ENCODE measurements around the gene PREX1.

Gene PREX1

DNA sequence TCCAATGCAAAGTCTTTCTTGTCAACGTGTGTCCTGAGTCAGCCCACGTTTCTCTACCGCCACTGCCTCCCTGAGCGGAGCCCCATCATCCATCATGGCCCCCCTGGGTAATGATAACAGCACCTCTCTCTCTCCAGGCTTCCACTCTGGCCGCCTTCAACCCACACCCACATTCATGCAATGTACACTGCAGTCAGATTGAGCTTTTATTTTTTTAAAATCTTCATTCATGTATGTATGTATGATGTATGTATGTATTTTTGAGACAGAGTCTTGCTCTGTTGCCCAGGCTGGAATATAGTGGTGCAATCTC lies 245.2 kb downstream of the PREX1 start:
- DNase-seq (ENCODE audit: low read depth), result no peak

DNA sequence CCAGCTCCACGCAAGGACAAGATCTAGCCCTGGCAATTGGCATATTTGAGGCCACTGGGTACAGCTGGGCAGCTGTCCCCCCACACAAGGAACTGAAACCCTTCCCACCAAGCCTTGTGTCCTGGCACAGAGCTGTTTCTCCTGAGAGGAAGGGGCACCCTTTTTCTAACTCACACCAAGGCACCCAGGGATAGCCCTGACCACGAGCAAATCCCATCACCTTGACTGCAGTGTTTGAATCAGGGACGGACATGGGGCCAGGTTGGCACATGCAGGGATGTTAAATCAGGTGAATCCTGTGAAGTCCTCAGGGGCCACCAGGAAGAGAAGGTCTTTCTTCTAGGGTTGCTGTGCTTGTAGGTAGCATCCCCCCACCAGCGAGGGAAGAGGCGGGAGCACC lies 246.6 kb downstream of the PREX1 start:
- no peak for DNase-seq (ENCODE audit: low read depth)

GRCh38 chr20:48578397-48579098 lies 249.3 kb downstream of the PREX1 start:
- no peak for DNase-seq (ENCODE audit: low read depth)

- no peak for DNase-seq (ENCODE audit: low read depth)
These were observed 250.2 kb downstream of the PREX1 start for GRCh38 chr20:48577557-48577956.

GRCh38 chr20:48574383-48574782 lies 253.4 kb downstream of the PREX1 start:
- DNase-seq (ENCODE audit: low read depth), result no peak
